HepG2 (cell line): ENCODE measurements around the gene FUT8.

Source experiments
- CBFB ChIP-seq: sonication (generic); formaldehyde crosslinking; IDR thresholded peaks from 2 replicates; pipeline ENCODE4 v1.4.0; 2020; ENCODE audit warnings: missing genetic modification reagents
- CEBPB ChIP-seq: IDR thresholded peaks from 2 replicates; pipeline ENCODE4 v1.6.1; 2011; ENCODE audit warnings: low read depth, low read length, improper control_type of control experiment, borderline replicate concordance
- CHD4 ChIP-seq: fragments of 200-600 bp; sonication (generic); IDR thresholded peaks from 2 replicates; pipeline ENCODE4 v1.7.0; 2017; ENCODE audit warnings: mild to moderate bottlenecking, low read length, borderline replicate concordance
- CTCF ChIP-seq: sonication (generic); formaldehyde crosslinking; IDR thresholded peaks from 2 replicates; pipeline ENCODE4 v1.5.0; 2020; ENCODE audit warnings: mild to moderate bottlenecking, missing genetic modification reagents, moderate library complexity
- ELK4 ChIP-seq: sonication (generic); formaldehyde crosslinking; IDR thresholded peaks from 2 replicates; pipeline ENCODE4 v1.9.0; 2021; ENCODE audit warnings: missing genetic modification reagents, borderline replicate concordance
- RFX5 ChIP-seq: IDR thresholded peaks from 2 replicates; pipeline ENCODE4 v1.6.1; 2011; ENCODE audit warnings: low read depth, low read length, improper control_type of control experiment
- SETDB1 ChIP-seq: sonication (generic); formaldehyde crosslinking; IDR thresholded peaks from 2 replicates; pipeline ENCODE4 v1.5.1; 2020; ENCODE audit warnings: missing genetic modification reagents, mild to moderate bottlenecking, borderline replicate concordance
- SMC3 ChIP-seq: IDR thresholded peaks from 2 replicates; pipeline ENCODE4 v1.6.1; 2011; ENCODE audit warnings: low read length, improper control_type of control experiment
- TF ChIP-seq, protein P1 (sequence below): sonication (generic); formaldehyde crosslinking; IDR thresholded peaks from 2 replicates; pipeline ENCODE4 v1.8.0; 2022; ENCODE audit warnings: mild to moderate bottlenecking, missing genetic modification reagents

DNA sequence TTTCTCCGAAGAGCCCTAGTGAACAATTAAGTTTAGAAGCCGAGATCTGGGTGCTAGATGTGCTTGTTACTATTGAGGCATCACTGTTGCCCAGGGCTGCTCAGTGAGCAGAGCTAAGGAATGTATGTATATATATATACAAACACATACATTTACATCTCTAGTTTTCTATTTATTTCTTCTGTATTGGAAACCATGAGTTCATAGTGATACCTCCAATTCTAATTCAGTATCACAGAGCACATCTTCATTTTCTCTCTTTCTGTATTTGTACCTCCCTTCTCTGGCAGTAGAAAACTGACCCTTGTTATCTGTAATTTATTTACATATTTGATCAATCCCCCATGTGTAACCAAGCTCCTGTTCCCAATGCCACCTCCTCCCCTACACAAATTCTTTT lies 40.7 kb upstream of the FUT8 start:
- no peak for TF ChIP-seq CBFB (CRISPR knock-in tag)
- TF ChIP-seq CHD4, result no peak
- TF ChIP-seq CEBPB, result no peak
- TF ChIP-seq CTCF (CRISPR knock-in tag), result no peak
- TF ChIP-seq ELK4, result no peak
- TF ChIP-seq RFX5, result no peak
- TF ChIP-seq SMC3, result no peak
- TF ChIP-seq SETDB1 (CRISPR knock-in tag), result no peak
- TF ChIP-seq, protein P1, sequence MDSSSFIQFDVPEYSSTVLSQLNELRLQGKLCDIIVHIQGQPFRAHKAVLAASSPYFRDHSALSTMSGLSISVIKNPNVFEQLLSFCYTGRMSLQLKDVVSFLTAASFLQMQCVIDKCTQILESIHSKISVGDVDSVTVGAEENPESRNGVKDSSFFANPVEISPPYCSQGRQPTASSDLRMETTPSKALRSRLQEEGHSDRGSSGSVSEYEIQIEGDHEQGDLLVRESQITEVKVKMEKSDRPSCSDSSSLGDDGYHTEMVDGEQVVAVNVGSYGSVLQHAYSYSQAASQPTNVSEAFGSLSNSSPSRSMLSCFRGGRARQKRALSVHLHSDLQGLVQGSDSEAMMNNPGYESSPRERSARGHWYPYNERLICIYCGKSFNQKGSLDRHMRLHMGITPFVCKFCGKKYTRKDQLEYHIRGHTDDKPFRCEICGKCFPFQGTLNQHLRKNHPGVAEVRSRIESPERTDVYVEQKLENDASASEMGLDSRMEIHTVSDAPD (CRISPR knock-in tag), result no peak
